Neuron (in vitro differentiated cells): Measurements from ENCODE around the gene OGFOD3.

Experiments used
- H2AFZ ChIP-seq: one replicate; pipeline ENCODE4 v1.6.1; 2013; ENCODE audit warnings: low read depth, mild to moderate bottlenecking, inconsistent platforms, low read length, moderate library complexity
- H3K27me3 ChIP-seq: one replicate; pipeline ENCODE4 v1.6.1; 2013; ENCODE audit warnings: low read length; ENCODE audit not compliant: insufficient read depth
- H3K36me3 ChIP-seq: one replicate; pipeline ENCODE4 v1.6.1; 2013; ENCODE audit warnings: low read length; ENCODE audit not compliant: insufficient read depth
- H3K4me1 ChIP-seq: one replicate; pipeline ENCODE4 v1.6.1; 2013; ENCODE audit warnings: low read length; ENCODE audit not compliant: insufficient read depth
- H3K4me3 ChIP-seq: 2 replicates; pipeline ENCODE4 v1.5.1; 2013; ENCODE audit warnings: mild to moderate bottlenecking, low read length, moderate library complexity
- H3K9me3 ChIP-seq: one replicate; pipeline ENCODE4 v1.6.1; 2013; ENCODE audit warnings: low read length

Gene OGFOD3

GRCh38 chr17:82391496-82392066 is 26.8 kb downstream of the OGFOD3 start:
- Histone ChIP-seq H3K4me3 (no peak overlapping the region), H3K4me1 (no peaks in the 10 kb centered on the region), H3K27me3 (no peaks in the 10 kb centered on the region), H3K9me3 (no peaks in the 10 kb centered on the region), H2AFZ (no peak overlapping the region), H3K36me3 (peaks cover 26% of the 10 kb centered on the region)

- H3K9me3 ChIP-seq, result no peaks in the 10 kb centered on the region
- H3K4me1 ChIP-seq, result peaks cover under 1% of the 10 kb centered on the region
- peaks cover 26% of the 10 kb centered on the region for H3K36me3 ChIP-seq
- no peak overlapping the region for H3K4me3 ChIP-seq
- H3K27me3 ChIP-seq, result no peaks in the 10 kb centered on the region
- no peak overlapping the region for H2AFZ ChIP-seq
These were observed 27.4 kb downstream of the OGFOD3 start for GRCh38 chr17:82390860-82391435.

- Histone ChIP-seq H2AFZ (no peak overlapping the region), H3K9me3 (no peaks in the 10 kb centered on the region), H3K4me3 (no peak overlapping the region), H3K27me3 (no peaks in the 10 kb centered on the region), H3K4me1 (peaks cover 8% of the 10 kb centered on the region), H3K36me3 (peaks cover 26% of the 10 kb centered on the region)
These were observed 28.1 kb downstream of the OGFOD3 start for GRCh38 chr17:82390015-82390859.

GRCh38 chr17:82389379-82389778 is 29.0 kb downstream of the OGFOD3 start:
- H3K4me1 ChIP-seq, result peaks cover 17% of the 10 kb centered on the region
- H2AFZ ChIP-seq, result no peak overlapping the region
- H3K36me3 ChIP-seq, result peaks cover 24% of the 10 kb centered on the region
- H3K27me3 ChIP-seq, result no peaks in the 10 kb centered on the region
- H3K9me3 ChIP-seq, result no peaks in the 10 kb centered on the region
- H3K4me3 ChIP-seq, result no peak overlapping the region

GRCh38 chr17:82388922-82389283 is 29.5 kb downstream of the OGFOD3 start:
- Histone ChIP-seq H3K9me3 (no peaks in the 10 kb centered on the region), H3K4me3 (no peak overlapping the region), H3K27me3 (no peaks in the 10 kb centered on the region), H2AFZ (no peak overlapping the region), H3K36me3 (peaks cover 21% of the 10 kb centered on the region), H3K4me1 (peaks cover 18% of the 10 kb centered on the region)

- no peaks in the 10 kb centered on the region for H3K9me3 ChIP-seq
- H3K4me1 ChIP-seq, result peaks cover 23% of the 10 kb centered on the region
- H2AFZ ChIP-seq, result no peak overlapping the region
- H3K27me3 ChIP-seq, result no peaks in the 10 kb centered on the region
- peaks cover 20% of the 10 kb centered on the region for H3K36me3 ChIP-seq
- H3K4me3 ChIP-seq, result no peak overlapping the region
These were observed 30.0 kb downstream of the OGFOD3 start for GRCh38 chr17:82388223-82388921.

- H3K4me3 ChIP-seq, result no peak overlapping the region
- H2AFZ ChIP-seq, result no peak overlapping the region
- no peaks in the 10 kb centered on the region for H3K27me3 ChIP-seq
- H3K36me3 ChIP-seq, result peaks cover 14% of the 10 kb centered on the region
- no peaks in the 10 kb centered on the region for H3K9me3 ChIP-seq
- peaks cover 23% of the 10 kb centered on the region for H3K4me1 ChIP-seq
These were observed 30.7 kb downstream of the OGFOD3 start for GRCh38 chr17:82387705-82388106.

GRCh38 chr17:82386881-82387704 is 31.3 kb downstream of the OGFOD3 start:
- Histone ChIP-seq H3K4me3 (no peak overlapping the region), H3K4me1 (peaks cover 23% of the 10 kb centered on the region), H3K9me3 (no peaks in the 10 kb centered on the region), H2AFZ (no peak overlapping the region), H3K27me3 (no peaks in the 10 kb centered on the region), H3K36me3 (peaks cover 8% of the 10 kb centered on the region)

- Histone ChIP-seq H3K4me1 (peaks cover 23% of the 10 kb centered on the region), H3K4me3 (no peak overlapping the region), H3K9me3 (no peaks in the 10 kb centered on the region), H3K36me3 (peaks cover 5% of the 10 kb centered on the region), H3K27me3 (no peaks in the 10 kb centered on the region), H2AFZ (no peak overlapping the region)
These were observed 32.0 kb downstream of the OGFOD3 start for GRCh38 chr17:82386255-82386831.

- Histone ChIP-seq H3K4me3 (no peak overlapping the region), H2AFZ (no peak overlapping the region), H3K27me3 (no peaks in the 10 kb centered on the region), H3K36me3 (peaks cover 3% of the 10 kb centered on the region), H3K4me1 (peaks cover 23% of the 10 kb centered on the region), H3K9me3 (no peaks in the 10 kb centered on the region)
These were observed 32.7 kb downstream of the OGFOD3 start for GRCh38 chr17:82385559-82386254.

GRCh38 chr17:82384730-82385481 is 33.5 kb downstream of the OGFOD3 start:
- H3K36me3 ChIP-seq, result no peaks in the 10 kb centered on the region
- no peak overlapping the region for H3K4me3 ChIP-seq
- no peak overlapping the region for H2AFZ ChIP-seq
- H3K9me3 ChIP-seq, result no peaks in the 10 kb centered on the region
- no peaks in the 10 kb centered on the region for H3K27me3 ChIP-seq
- H3K4me1 ChIP-seq, result peaks cover 23% of the 10 kb centered on the region
